ENCODE results near the gene SEMA6A. TPM values are rescaled to one million over a fixed set of nuclear protein-coding genes. Genes with fewer than 3 reads are reported as not detected.

Gene SEMA6A
- total and polyA plus RNA-seq, 2 of the 13 experiments (the other 11 are each of a cell fraction or from before 2014, with no cell fraction given): 5.1 to 6.5 TPM

DNA sequence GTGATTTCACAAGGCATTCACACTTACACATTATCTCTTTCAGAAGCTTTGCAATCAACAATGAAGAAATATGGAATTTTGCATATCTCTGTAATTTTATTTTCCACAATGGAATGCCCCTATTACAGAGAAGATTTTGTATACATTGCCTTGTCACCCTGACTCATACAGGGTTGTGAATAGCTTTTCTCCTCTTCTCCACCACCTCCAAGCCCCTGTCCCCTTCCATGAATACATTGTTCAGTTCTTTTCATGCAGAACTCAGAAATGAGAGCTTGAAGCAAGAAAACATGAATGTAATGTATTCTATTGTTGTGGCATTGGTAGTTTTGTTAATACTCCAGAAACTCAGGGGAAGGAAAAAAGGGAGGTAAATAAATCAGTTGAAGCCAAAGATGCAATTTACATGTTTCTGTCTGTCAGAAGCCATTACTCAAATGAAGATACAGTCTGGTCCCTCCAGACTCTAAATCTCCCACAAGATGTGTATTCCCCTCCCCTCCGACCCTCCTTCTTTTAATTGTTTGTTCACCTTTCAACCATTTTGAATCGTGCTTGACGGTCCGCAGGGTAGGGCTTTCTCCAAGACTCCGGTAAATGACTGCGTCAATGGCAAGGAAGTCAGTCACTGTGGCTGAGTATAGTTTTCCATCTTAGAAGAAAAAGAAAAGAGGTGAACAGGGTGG, 86.1 kb downstream of the SEMA6A start:
- H2AFZ ChIP-seq (ENCODE audit: low read length): no peak overlapping the region
- WGBS (ENCODE audit: low lambda C conversion rate): 96% methylated on average over 6 of the region's 6 CpGs
- H3K9me3 ChIP-seq (ENCODE audit: low read length): no peaks in the 10 kb centered on the region
- DNase-seq (ENCODE audit: low spot score) (no peak), FAIRE-seq (no peak), ATAC-seq (no peak)
- no TSS peak for BruUV-seq (replicated peaks)
- TF ChIP-seq ZMYM4 (CRISPR knock-in tag; IDR thresholded peaks at IDR 0.05) (no peak), ZNF180 (CRISPR knock-in tag; IDR thresholded peaks at IDR 0.05; ENCODE audit: borderline replicate concordance, low read depth) (no peak), ZNF333 (CRISPR knock-in tag; IDR thresholded peaks at IDR 0.05; ENCODE audit: borderline replicate concordance) (no peak), ZNF263 (CRISPR knock-in tag; IDR thresholded peaks at IDR 0.05) (no peak), SMARCE1 (IDR thresholded peaks at IDR 0.05; ENCODE audit: borderline replicate concordance) (no peak), ZNF558 (CRISPR knock-in tag; IDR thresholded peaks at IDR 0.05; ENCODE audit: borderline replicate concordance) (no peak), JDP2 (CRISPR knock-in tag; IDR thresholded peaks at IDR 0.05; ENCODE audit: borderline replicate concordance) (no peak), TCF12 (IDR thresholded peaks at IDR 0.05) (no peak), TCF12 (CRISPR knock-in tag; IDR thresholded peaks at IDR 0.05) (no peak), SATB2 (CRISPR knock-in tag; IDR thresholded peaks at IDR 0.05) (no peak), FOXM1 (CRISPR knock-in tag; IDR thresholded peaks at IDR 0.05) (no peak), ZZZ3 (CRISPR knock-in tag; IDR thresholded peaks at IDR 0.05; ENCODE audit: borderline replicate concordance) (no peak), HNRNPL (IDR thresholded peaks at IDR 0.05; ENCODE audit: low read depth, low read length) (no peak), ZNF709 (CRISPR knock-in tag; IDR thresholded peaks at IDR 0.05) (no peak), ZNF619 (CRISPR knock-in tag; IDR thresholded peaks at IDR 0.05) (no peak), PCBP2 (optimal IDR thresholded peaks at IDR 0.05; ENCODE audit: low read depth, low read length, poor library complexity, severe bottlenecking) (no peak), CENPX (CRISPR knock-in tag; IDR thresholded peaks at IDR 0.05) (no peak), PCBP1 (IDR thresholded peaks at IDR 0.05; ENCODE audit: borderline replicate concordance, low read depth, low read length) (no peak)
- TF ChIP-seq, protein P1, sequence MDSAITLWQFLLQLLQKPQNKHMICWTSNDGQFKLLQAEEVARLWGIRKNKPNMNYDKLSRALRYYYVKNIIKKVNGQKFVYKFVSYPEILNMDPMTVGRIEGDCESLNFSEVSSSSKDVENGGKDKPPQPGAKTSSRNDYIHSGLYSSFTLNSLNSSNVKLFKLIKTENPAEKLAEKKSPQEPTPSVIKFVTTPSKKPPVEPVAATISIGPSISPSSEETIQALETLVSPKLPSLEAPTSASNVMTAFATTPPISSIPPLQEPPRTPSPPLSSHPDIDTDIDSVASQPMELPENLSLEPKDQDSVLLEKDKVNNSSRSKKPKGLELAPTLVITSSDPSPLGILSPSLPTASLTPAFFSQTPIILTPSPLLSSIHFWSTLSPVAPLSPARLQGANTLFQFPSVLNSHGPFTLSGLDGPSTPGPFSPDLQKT (CRISPR knock-in tag; IDR thresholded peaks at IDR 0.05; ENCODE audit: borderline replicate concordance): no peak
- TF ChIP-seq, protein P2, sequence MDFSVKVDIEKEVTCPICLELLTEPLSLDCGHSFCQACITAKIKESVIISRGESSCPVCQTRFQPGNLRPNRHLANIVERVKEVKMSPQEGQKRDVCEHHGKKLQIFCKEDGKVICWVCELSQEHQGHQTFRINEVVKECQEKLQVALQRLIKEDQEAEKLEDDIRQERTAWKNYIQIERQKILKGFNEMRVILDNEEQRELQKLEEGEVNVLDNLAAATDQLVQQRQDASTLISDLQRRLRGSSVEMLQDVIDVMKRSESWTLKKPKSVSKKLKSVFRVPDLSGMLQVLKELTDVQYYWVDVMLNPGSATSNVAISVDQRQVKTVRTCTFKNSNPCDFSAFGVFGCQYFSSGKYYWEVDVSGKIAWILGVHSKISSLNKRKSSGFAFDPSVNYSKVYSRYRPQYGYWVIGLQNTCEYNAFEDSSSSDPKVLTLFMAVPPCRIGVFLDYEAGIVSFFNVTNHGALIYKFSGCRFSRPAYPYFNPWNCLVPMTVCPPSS (IDR thresholded peaks at IDR 0.05): no peak
- TF ChIP-seq, protein P3, sequence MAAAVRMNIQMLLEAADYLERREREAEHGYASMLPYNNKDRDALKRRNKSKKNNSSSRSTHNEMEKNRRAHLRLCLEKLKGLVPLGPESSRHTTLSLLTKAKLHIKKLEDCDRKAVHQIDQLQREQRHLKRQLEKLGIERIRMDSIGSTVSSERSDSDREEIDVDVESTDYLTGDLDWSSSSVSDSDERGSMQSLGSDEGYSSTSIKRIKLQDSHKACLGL (CRISPR knock-in tag; IDR thresholded peaks at IDR 0.05): no peak
- no peak overlapping the region for H3K27ac ChIP-seq (ENCODE audit: extremely low read length, insufficient read depth, low read length)
- no peaks in the 10 kb centered on the region for H3K4me1 ChIP-seq (ENCODE audit: insufficient read depth, low read length)
- POLR2A ChIA-PET: no interaction called here
- no peak overlapping the region for H3K4me2 ChIP-seq (ENCODE audit: low read depth, low read length)
- intact Hi-C loops (cut with micrococcal nuclease; ENCODE audit: unreplicated experiment): no loop called here
- no peaks in the 10 kb centered on the region for H3K27me3 ChIP-seq (ENCODE audit: control insufficient read depth in 1 of 2, insufficient read depth in 2 of 2, low read length in 2 of 2)
- H4K20me1 ChIP-seq (ENCODE audit: insufficient read depth, low read length): no peaks in the 10 kb centered on the region
- CTCF ChIA-PET (ENCODE audit: low intra/inter-chr PET ratio, low total read pairs): no interaction called here
- H3K36me3 ChIP-seq (replicated peaks in 1 of 2; ENCODE audit: control insufficient read depth in 1 of 2, insufficient read depth in 2 of 2, low read length in 2 of 2): peaks cover 0 to 9% of the 10 kb centered on the region in 2 experiments; a peak in 1 of 5 replicates
- H3K4me3 ChIP-seq (replicated peaks in 1 of 3; ENCODE audit: insufficient read depth in 1 of 3, low read depth in 2 of 3, low read length in 3 of 3): no peak overlapping the region
- H3K79me2 ChIP-seq (ENCODE audit: insufficient read depth, low read length): no peaks in the 10 kb centered on the region
- H3K9ac ChIP-seq (ENCODE audit: insufficient read depth, low read depth, low read length): no peak overlapping the region
- in situ Hi-C loops (cut with HindIII; ENCODE audit: extremely low pct_ligation_motif_present, low pct_unique_long_range_greater_than_20kb): no loop called here

Measured in HepG2 (cell line).